Duodenal mucosa (tissue), 2 donors: ENCODE data around the gene CERS1.

Source experiments
- H3K27ac ChIP-seq: one replicate; pipeline ENCODE4 v1.7.0; 2013; ENCODE audit warnings: low read depth, low read length
- H3K27me3 ChIP-seq, 2 donors: one replicate each; pipeline ENCODE4 v1.7.0; 2013; ENCODE audit warnings: low read length in 2 of 2, control low read depth in 1 of 2; ENCODE audit not compliant: insufficient read depth in 2 of 2, control insufficient read depth in 1 of 2
- H3K36me3 ChIP-seq, 2 donors: one replicate each; pipeline ENCODE4 v1.7.0; 2013; ENCODE audit warnings: low read length in 2 of 2, control low read depth in 1 of 2; ENCODE audit not compliant: insufficient read depth in 2 of 2, control insufficient read depth in 1 of 2
- H3K4me1 ChIP-seq, 2 donors: one replicate each; pipeline ENCODE4 v1.7.0; 2013; ENCODE audit warnings: low read length in 2 of 2, control low read depth in 1 of 2; ENCODE audit not compliant: insufficient read depth in 2 of 2, control insufficient read depth in 1 of 2
- H3K4me3 ChIP-seq, 2 donors: one replicate each; pipeline ENCODE4 v1.7.0; 2013; ENCODE audit warnings: low read length in 2 of 2, low read depth in 1 of 2
- H3K9ac ChIP-seq, 2 donors: one replicate each; pipeline ENCODE4 v1.7.0; 2013; ENCODE audit warnings: low read length in 2 of 2, low read depth in 1 of 2
- H3K9me3 ChIP-seq, 2 donors: one replicate each; pipeline ENCODE4 v1.7.0; 2013; ENCODE audit warnings: low read length in 2 of 2, control low read depth in 1 of 2; ENCODE audit not compliant: control insufficient read depth in 1 of 2

The CERS1 gene

GRCh38 chr19:18870531-18871172 lies 25.3 kb downstream of the CERS1 start:
- H3K27ac ChIP-seq: no peak overlapping the region
- H3K9me3 ChIP-seq: no peaks in the 10 kb centered on the region
- H3K4me1 ChIP-seq: no peaks in the 10 kb centered on the region
- H3K9ac ChIP-seq: no peak overlapping the region
- H3K27me3 ChIP-seq: peaks cover 0 to 8% of the 10 kb centered on the region in 2 donors
- peaks cover 12 to 19% of the 10 kb centered on the region in 2 donors for H3K36me3 ChIP-seq
- no peak overlapping the region for H3K4me3 ChIP-seq

- Histone ChIP-seq H3K4me3 (no peak overlapping the region), H3K4me1 (no peaks in the 10 kb centered on the region), H3K9me3 (no peaks in the 10 kb centered on the region), H3K27ac (no peak overlapping the region), H3K9ac (no peak overlapping the region), H3K36me3 (peaks cover 12 to 26% of the 10 kb centered on the region in 2 donors), H3K27me3 (peaks cover 0 to 8% of the 10 kb centered on the region in 2 donors)
Measured at GRCh38 chr19:18869781-18870530, 26.0 kb downstream of the CERS1 start.

- Histone ChIP-seq H3K9ac (no peak overlapping the region), H3K27ac (no peak overlapping the region), H3K27me3 (peaks cover 0 to 8% of the 10 kb centered on the region in 2 donors), H3K36me3 (peaks cover 16 to 33% of the 10 kb centered on the region in 2 donors), H3K4me1 (no peaks in the 10 kb centered on the region), H3K4me3 (no peak overlapping the region), H3K9me3 (no peaks in the 10 kb centered on the region)
Measured at GRCh38 chr19:18869023-18869618, 26.8 kb downstream of the CERS1 start.

GRCh38 chr19:18868380-18869022 lies 27.5 kb downstream of the CERS1 start:
- Histone ChIP-seq H3K36me3 (peaks cover 20 to 39% of the 10 kb centered on the region in 2 donors), H3K9me3 (no peaks in the 10 kb centered on the region), H3K27me3 (peaks cover 0 to 8% of the 10 kb centered on the region in 2 donors), H3K27ac (no peak overlapping the region), H3K4me3 (no peak overlapping the region), H3K9ac (no peak overlapping the region), H3K4me1 (no peaks in the 10 kb centered on the region)

GRCh38 chr19:18867751-18868150 lies 28.2 kb downstream of the CERS1 start:
- H3K4me1 ChIP-seq: no peaks in the 10 kb centered on the region
- H3K27ac ChIP-seq: no peak overlapping the region
- H3K9ac ChIP-seq: no peak overlapping the region
- H3K27me3 ChIP-seq: peaks cover 0 to 8% of the 10 kb centered on the region in 2 donors
- H3K4me3 ChIP-seq: no peak overlapping the region
- H3K9me3 ChIP-seq: no peaks in the 10 kb centered on the region
- H3K36me3 ChIP-seq: peaks cover 21 to 47% of the 10 kb centered on the region in 2 donors

- no peak overlapping the region for H3K9ac ChIP-seq
- H3K36me3 ChIP-seq: peaks cover 23 to 52% of the 10 kb centered on the region in 2 donors
- H3K27me3 ChIP-seq: peaks cover 0 to 8% of the 10 kb centered on the region in 2 donors
- no peak overlapping the region for H3K4me3 ChIP-seq
- no peaks in the 10 kb centered on the region for H3K9me3 ChIP-seq
- no peaks in the 10 kb centered on the region for H3K4me1 ChIP-seq
- no peak overlapping the region for H3K27ac ChIP-seq
Measured at GRCh38 chr19:18867199-18867598, 28.8 kb downstream of the CERS1 start.

GRCh38 chr19:18866800-18867123 lies 29.2 kb downstream of the CERS1 start:
- Histone ChIP-seq H3K4me1 (no peaks in the 10 kb centered on the region), H3K9me3 (no peaks in the 10 kb centered on the region), H3K27ac (no peak overlapping the region), H3K9ac (no peak overlapping the region), H3K27me3 (peaks cover 0 to 8% of the 10 kb centered on the region in 2 donors), H3K4me3 (no peak overlapping the region), H3K36me3 (peaks cover 28 to 57% of the 10 kb centered on the region in 2 donors)

- Histone ChIP-seq H3K36me3 (peaks cover 33 to 62% of the 10 kb centered on the region in 2 donors), H3K27me3 (peaks cover 0 to 8% of the 10 kb centered on the region in 2 donors), H3K27ac (no peak overlapping the region), H3K9ac (no peak overlapping the region), H3K4me1 (peaks cover 0 to 5% of the 10 kb centered on the region in 2 donors), H3K4me3 (no peak overlapping the region), H3K9me3 (no peaks in the 10 kb centered on the region)
Measured at GRCh38 chr19:18865973-18866799, 29.8 kb downstream of the CERS1 start.

GRCh38 chr19:18865106-18865972 lies 30.6 kb downstream of the CERS1 start:
- peaks cover 42 to 71% of the 10 kb centered on the region in 2 donors for H3K36me3 ChIP-seq
- H3K4me1 ChIP-seq: peaks cover 0 to 6% of the 10 kb centered on the region in 2 donors
- no peaks in the 10 kb centered on the region for H3K9me3 ChIP-seq
- no peak overlapping the region for H3K9ac ChIP-seq
- H3K27ac ChIP-seq: no peak overlapping the region
- H3K4me3 ChIP-seq: no peak overlapping the region
- H3K27me3 ChIP-seq: peaks cover 0 to 5% of the 10 kb centered on the region in 2 donors
